Right lobe of liver (tissue), 4 donors: ENCODE data around the gene PRRT1.

Experiments
- POLR2A ChIP-seq: fragments of 450-650 bp; IDR thresholded peaks from one replicate; pipeline ENCODE4 v1.6.1; 2017; ENCODE audit warnings: antibody characterized with exemption, mild to moderate bottlenecking
- TF ChIP-seq, protein P1 (sequence below), 4 donors: fragments of 200-600 bp in 3 of 4; fragments of 450-650 bp in 1 of 4; IDR thresholded peaks; one replicate each; pipeline versions ENCODE4 v1.5.1 to v1.8.0; 2016 to 2022; ENCODE audit warnings: antibody characterized with exemption in 4 of 4, mild to moderate bottlenecking in 2 of 4
- donor health status: DM: no; HTN: no; CAD: no.
- donor health status: DM: no; HTN: no; CAD: no.
- donor health status: DM: no; HTN: yes; CAD: no.

GRCh38 chr6:32107406-32107805, 44.3 kb downstream of the PRRT1 start:
- TF ChIP-seq, protein P1, sequence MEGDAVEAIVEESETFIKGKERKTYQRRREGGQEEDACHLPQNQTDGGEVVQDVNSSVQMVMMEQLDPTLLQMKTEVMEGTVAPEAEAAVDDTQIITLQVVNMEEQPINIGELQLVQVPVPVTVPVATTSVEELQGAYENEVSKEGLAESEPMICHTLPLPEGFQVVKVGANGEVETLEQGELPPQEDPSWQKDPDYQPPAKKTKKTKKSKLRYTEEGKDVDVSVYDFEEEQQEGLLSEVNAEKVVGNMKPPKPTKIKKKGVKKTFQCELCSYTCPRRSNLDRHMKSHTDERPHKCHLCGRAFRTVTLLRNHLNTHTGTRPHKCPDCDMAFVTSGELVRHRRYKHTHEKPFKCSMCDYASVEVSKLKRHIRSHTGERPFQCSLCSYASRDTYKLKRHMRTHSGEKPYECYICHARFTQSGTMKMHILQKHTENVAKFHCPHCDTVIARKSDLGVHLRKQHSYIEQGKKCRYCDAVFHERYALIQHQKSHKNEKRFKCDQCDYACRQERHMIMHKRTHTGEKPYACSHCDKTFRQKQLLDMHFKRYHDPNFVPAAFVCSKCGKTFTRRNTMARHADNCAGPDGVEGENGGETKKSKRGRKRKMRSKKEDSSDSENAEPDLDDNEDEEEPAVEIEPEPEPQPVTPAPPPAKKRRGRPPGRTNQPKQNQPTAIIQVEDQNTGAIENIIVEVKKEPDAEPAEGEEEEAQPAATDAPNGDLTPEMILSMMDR (IDR thresholded peaks at IDR 0.05): no peak
- TF ChIP-seq POLR2A: no peak
